ENCODE measurements around the gene C10orf143.
"Not testable (repeated sequence)": the region's sequence is repeated elsewhere in the genome, so short reads cannot be mapped to it uniquely, and the experiment has no call there.

The C10orf143 gene

DNA sequence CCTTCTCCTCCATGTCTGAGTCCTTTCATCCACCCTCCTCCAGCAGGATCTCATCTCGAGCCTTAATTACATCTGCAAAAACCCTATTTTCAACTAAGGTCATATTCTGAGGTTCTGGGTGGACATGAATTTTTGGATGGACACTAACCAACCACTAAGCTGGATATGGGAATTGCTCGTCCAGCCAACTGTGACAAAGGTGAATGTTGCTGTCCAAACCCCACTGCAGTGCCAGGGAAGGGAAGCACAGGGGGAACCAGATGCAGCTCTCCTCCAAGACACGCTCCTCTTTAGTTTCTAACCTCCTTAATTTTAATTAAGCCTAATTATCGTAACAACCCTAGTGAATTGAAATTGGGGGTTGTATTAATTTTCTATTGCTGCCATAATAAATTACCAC is 81.4 kb downstream of the C10orf143 start:
- no peak for DNase-seq (ENCODE audit: low read depth)

DNA sequence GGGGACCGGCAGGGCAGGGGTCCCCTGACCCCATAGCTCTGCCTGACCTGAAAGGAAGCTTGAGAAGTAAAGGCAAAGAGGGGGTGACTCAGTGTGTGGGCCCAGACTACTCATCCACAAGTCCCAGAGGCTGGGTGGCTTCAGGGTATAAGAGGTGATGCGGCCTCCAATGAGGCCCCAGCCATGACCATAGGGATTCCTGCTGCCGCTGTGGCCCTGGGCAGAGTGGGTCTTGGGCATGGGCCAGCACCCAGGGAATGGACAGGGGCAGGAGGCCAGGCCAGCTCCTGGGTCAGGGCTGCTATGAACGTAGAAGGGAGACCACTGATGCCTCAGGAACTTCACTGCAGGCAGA is 82.2 kb downstream of the C10orf143 start:
- DNase-seq (ENCODE audit: low read depth) = no peak

DNA sequence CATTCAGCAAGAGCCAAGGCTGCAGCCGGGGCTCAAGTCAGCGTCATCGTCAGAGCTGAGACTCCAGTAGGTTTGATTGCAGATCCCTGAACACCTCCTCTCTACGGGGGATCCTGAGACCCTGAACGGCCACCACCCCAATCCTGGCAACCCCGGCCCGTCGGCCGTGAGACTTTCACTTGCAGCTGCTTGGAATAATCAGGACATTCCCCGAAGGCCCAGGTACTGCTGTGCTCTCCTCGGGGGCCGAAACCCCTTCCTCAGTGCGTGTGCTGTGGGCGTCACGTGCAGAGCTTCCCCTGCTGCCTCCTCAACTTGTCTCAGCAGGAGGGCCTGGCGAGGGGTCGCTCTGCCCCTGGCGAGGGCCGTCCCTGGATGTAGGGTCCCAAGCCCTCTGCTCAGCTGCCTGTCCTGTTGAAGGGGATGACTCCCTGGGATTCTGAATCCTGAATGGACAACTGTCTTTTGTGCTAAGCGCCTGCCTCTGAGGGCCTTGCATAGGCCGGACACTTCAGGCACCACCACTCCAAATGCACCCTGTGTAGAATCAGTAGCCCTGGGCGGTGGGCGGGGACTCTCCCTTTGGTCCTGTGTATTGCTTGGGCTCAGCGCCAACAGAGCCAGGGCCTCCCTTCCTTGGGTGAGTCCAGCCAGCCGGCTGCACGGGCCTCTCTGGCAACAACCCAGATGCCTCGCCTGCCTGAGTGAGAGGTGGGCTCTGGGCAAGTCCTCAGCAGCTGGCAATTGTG is 82.7 kb downstream of the C10orf143 start:
- no peak for DNase-seq (ENCODE audit: low read depth)

DNA sequence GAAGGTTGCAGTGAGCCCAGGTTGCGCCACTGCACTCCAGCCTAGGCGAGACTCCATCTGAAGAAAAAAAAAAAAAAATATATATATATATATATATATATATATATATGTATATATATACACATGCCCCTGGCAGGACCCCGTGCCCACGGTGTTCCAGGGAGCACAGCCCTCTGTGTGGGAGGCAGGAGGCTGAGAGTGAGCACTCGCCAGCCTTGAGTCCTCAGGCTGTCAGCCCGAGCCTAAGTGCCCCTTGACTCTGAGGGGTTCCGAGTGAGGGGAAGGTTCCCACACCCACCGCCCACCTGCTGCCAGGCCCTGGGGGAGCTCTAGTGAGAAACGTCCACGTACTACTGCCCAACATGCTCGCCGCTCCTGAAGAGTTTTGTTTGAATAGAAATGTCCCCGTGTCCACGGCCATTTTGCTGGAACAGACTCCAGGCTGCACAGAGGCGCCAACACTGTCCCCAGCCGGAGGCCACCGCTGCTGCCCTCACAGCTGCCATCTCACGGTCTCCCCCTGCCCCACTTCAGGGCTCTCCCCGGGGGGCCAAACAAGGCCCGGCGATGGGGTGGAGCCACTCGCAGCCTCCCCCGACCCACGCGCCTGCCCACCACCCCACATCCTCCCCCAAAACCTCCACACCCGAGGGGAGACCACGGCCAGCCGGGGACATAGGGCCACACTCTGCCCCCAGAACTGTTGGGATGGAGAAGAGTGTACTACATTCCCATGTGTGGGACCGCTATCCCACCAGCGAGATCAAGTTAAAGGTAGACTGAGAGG is 83.8 kb downstream of the C10orf143 start:
- DNase-seq (ENCODE audit: low read depth) = no peak

DNA sequence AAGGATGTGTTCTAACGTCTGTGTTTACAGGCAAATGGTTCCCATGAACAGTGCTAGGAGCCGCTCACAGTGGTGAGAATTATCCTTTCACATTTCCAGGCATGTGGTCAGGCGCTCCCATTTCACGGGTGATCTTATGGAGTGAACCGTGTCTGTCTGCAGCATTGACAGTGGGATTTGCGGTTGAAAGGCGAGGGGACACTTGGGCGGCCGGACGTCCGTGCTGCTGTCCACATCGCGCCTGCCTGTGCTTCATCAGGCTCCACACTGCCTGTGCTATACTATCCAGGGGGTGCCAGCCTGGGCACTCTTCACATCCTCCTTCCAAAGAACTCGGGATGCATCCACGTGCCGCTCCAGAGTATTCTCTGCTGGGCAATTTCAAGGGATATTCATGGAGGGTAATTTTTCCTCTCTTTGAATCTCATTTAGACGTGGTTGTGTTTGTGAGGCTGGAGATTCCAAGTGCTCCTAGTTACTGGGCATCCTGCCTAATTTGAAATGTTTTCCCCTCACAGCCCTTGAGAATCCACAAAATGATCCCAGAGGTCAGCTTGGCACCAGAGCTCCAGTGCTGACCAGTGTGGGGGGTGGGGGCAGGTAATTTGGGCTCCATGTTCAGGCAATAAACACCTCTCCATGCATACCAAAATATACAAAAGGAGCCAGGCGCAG is 84.7 kb downstream of the C10orf143 start:
- DNase-seq (ENCODE audit: low read depth) = no peak

DNA sequence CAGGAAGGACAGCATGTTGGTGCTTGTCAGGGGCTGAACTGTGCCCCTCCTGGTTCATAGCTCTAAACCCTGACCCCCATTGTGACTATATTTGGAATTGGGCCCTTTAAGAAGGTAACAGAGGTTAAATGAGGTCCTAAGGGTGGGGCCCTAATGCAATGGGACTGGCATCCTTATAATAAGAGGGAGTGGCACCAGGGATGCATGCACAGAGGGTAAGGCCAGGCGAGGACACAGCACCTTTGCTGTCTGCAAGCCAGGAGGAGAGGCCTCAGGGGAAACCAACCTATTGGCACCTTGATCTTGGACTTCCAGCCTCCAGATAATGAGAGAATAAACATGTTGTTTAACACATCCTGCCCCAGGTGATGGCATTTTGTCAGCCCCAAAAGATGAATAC is 85.3 kb downstream of the C10orf143 start:
- DNase-seq (ENCODE audit: low read depth) = no peak

DNA sequence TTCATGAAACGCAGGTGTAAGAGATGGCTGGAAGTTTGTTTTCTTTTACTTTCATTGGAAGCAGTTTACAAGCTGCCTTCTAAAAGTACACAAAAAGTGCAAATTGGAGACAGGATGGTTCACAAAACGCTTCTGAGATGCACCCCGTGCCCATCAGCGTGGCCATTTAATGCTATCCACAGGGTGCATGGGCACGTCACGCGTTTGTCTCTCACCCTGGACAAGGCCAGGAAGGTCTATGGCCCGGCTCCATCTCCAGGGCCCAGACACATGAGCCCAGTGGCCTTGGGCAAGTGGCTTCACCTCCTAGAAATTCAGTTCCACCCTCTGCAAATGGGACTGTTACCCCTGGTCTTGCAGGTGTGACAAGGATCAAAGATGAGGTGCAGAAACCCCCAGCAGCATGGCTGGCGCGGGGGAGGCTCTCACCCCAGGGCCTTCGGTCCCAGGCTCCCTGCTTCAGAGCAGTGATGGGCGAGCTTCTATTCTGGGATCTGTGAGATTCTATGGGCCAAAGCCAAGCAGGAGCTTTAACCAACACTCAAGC is 85.8 kb downstream of the C10orf143 start:
- no peak for DNase-seq (ENCODE audit: low read depth)

DNA sequence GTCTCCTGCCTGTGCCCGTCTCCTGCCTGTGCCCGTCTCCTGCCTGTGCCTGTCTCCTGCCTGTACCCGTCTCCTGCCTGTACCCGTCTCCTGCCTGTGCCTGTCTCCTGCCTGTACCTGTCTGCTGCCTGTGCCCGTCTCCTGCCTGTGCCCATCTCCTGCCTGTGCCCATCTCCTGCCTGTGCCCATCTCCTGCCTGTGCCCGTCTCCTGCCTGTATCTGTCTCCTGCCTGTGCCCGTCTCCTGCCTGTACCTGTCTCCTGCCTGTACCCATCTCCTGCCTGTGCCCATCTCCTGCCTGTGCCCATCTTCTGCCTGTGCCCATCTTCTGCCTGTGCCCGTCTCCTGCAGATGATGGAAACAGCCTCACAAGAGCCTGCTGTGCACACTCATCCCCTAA is 86.3 kb downstream of the C10orf143 start:
- DNase-seq (ENCODE audit: low read depth) = not testable (repeated sequence)

DNA sequence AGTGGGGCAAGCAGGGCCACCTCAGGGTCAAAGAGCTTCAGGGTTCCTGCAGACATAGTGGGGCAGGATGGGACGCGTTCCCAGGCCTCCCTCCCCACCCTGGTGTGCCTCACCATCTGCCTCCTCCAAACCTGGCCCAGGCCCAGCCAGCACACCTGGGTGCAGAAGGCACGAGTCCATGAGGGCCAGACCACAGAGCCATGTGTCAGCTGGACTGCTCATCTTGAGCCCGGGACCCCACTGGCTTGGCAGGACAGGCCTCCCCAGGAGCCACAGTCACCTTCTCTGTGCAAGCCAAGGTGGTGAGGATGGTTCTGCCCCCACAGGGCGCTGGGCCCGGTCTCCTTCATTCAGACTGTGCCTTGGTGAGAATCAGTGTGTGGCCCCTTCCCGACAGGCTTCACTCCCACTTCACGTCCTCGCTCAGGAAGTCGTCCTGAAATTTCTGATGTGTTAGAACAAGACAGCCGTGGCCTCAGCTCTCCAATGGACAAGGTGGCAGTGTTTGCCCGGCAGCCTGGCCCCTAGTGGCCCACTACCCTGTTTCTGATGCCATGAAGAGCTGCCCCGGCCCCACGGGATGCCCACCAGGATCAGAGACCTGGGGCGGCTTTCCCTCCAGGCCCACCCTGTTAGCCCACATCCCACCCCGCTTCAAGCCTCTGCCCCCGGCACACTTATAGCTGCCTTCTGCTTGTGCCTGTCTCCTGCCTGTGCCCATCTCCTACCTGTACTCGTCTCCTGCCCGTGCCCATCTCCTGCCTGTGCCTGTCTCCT is 87.0 kb downstream of the C10orf143 start:
- no peak for DNase-seq (ENCODE audit: low read depth)

DNA sequence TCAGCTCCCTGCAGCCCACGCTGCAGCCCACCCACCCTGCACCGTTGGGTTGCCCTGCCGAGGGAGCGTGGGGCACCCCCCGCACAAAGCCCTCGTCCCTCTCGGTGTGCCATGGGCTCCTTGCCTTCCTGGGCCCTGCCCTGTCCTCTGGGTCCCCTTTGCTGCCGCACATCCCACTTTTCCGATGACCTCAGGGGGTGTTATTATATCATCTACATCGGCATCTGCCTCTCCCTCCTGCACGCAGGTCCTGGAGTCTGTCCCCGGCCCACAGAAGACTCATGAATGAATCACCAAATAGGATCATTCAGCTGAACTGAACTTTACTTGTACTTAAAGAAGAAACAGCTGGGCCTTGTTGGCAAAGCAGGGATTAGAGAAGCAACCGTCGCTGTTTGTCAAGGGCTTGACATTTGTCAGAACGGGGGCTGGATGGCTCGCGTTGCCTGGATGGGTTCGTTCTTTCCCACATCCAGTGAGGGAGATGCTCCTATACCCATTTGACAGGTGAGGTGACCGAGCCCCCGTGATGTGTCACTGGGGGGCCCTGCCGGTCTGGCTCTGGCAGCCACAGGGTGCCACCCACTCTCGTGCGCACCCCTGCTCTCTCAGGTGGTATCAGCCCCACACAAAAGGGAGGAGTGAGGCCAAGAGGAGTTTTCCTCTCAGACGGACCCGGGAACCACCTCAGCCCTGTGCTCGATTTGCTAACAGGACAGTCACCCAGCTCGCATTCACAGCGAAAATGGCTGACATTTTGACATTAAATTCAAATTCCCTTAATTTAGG is 87.9 kb downstream of the C10orf143 start:
- DNase-seq (ENCODE audit: low read depth) = no peak

DNA sequence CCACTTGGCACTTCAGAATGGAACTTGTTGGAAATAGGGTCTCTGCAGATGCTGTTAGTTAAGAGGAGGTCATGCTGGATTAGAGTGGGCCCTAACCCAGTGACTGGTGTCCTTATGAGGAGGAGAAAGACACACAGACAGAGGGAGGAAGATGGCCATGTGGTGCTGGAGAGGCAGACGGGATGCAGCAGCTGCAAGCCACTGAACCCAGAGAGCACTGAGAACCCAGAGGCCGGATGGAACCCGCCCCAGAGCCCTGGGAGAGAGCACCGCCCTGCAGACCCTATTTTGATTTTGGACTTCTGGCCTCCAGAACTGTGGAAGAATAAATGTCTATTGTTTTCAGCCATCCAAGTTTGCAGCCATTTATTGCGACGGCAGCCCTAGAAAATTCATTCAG is 88.5 kb downstream of the C10orf143 start:
- DNase-seq (ENCODE audit: low read depth) = no peak

DNA sequence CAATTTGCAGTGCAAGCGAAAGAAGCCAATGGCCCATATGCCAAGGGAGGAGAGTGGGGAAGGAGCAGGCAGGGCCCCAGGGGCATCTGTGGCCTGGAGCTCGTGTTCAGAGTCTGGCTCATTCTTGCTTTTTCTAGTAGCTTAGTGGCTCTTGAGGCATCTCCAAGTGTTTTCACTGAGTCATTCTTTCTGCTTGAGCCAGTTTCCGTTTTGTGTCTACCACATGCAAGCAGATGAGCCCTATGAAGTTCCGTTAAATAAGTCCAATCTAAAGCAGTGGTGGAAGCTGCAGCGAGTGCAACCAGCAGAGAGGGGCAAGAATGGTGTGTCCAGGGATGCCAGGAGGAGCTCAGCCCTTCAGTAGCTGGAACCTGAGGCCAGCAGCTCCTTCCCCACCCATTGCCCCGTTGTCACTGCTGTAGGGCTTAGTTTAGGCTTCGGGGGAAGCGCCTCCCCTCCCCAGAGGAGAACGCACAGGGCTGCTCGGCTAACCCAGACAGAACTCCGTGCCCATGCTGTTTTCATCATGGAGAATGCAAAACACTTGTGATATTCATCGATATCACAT is 89.2 kb downstream of the C10orf143 start:
- no peak for DNase-seq (ENCODE audit: low read depth)

DNA sequence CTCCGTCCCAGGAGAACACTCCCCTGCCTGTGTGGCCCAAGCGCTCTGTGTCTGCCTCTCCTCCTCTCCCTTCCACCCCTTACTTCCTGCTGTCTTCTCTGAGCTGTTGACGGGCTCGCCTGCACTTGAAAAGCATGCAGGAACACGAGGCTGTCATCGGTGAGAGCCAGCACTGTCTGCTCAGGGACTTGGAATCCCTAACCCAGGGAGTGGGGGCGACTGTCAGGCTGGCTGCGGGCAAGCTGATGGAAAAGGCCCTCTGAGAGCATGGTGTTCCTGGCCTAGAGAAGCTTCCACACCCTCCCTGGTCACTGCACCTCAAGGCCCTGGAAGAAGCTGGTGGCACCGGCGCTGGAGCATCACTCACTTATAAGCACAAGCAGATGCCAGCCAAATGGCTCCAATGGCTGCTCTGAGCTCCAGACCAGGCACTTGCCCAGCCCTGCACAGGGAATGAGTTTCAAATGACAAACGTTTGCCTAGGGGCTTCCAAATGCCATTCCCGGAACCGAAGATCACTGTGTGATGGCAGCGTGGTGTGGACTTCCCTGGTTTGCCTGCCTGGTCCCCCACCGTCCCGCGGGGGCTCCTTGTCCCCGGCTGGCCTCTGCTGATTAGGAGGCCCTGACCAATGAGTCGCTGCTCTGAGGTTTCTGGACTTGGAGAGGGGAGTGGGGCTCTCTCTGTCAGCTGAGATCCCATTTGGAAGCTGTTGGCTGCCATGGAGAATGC is 89.8 kb downstream of the C10orf143 start:
- no peak for DNase-seq (ENCODE audit: low read depth)

DNA sequence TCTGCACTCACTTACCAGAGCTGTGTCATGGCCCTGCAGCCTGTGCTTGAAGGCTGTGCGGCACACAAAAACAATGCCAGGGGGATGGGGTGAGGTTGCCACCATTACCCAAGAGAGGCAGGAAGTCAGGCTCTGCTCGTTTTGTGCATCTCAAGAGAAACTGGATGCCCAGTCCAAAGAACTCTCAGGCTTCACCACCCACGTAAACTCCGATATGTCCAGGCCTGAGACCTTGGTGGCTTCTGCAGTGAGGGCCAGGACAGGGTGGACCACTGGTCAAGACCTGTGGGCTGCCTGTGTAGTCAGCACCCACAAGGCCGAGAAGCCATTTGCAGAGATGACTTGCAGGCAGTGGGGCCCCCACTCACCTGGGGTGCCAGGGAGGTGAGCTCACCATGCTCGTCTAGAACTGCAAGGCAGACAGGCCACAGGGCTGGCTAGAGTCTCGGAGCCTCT is 91.9 kb downstream of the C10orf143 start:
- DNase-seq (ENCODE audit: low read depth) = no peak

DNA sequence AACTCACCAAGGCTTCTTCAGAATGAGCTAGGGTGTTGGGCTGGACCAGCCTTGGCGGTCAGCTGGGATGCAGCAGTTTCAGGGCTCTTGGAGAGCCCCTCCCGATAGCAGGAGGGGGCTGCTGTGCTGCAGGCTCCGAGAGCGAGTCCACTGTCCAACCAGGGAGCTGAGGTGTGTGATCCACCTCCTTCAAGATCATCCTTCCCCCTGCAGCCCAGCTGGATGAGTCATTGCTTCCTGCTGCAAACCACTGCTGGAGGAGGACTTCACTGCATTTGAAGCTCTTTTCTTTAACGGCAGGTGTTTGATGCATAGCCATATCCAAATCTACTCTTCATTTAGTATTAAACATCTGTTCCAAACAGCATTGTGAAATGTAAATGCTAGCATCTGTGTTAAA is 92.4 kb downstream of the C10orf143 start:
- no peak for DNase-seq (ENCODE audit: low read depth)

DNA sequence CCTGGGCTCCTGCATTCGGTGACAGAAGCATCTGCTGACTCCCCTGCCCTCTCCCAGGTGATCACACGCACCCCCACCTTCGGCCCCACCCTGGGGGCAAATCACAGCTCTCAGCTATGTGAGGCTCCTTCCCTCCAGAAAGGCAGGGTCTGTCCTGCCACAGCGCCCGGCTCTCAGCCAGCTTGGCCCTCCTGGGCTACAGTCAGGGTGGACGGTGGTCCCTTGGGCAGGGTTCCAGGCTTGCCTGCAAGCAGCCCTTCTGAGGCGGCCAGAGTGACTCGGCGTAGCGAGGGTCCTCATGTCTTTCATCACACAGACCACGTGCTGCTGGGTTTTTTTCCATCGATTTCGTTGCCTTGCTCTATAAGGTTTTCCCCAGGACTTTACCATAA is 93.0 kb downstream of the C10orf143 start:
- no peak for DNase-seq (ENCODE audit: low read depth)

DNA sequence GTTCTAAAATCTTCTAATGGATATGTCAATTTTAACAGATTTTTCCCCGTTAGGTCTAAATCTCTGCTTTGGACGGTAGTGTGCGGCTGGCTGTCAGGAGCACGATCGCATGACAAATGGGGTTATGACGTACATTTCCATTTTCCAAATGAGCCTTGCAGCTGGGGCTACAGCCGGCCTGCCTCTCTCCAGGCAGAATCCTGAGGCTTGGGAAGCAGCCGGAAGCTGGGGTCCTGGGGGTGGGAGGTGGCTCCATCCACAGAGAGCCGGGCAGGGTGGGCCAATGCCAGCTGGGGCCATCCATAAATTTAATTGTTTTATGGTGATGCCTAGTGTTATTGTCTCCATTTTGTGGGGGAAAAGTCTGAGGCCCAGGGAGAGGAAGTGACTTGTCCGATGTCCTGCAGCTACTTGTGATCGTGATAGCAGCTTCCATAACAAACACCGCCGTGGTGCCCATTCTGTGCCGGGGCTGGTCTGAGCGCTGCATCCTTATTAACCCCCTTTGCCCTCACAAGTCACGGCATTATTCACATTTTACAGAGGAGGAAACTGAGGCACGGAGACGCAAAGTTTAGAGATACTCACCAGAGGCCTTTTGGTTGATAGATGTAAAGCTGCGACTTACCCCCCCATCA is 93.5 kb downstream of the C10orf143 start:
- DNase-seq (ENCODE audit: low read depth) = no peak

DNA sequence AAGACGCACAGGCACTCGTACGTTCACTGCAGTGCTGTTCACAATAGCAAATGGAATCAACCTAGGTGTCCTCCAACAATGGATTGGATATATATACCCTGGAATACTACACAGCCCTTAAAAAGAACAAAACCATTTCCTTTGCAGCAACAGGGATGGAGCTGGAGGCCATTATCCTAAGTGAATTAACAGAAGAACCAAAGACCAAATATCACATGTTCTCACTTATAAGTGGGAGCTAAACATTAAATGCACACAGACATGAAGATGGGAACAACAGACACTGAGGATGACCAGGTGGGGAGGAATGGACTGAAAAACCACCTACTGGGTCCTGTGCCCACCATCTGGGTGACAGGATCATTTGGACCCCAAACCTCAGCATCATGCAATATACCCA is 94.5 kb downstream of the C10orf143 start:
- DNase-seq (ENCODE audit: low read depth) = no peak

DNA sequence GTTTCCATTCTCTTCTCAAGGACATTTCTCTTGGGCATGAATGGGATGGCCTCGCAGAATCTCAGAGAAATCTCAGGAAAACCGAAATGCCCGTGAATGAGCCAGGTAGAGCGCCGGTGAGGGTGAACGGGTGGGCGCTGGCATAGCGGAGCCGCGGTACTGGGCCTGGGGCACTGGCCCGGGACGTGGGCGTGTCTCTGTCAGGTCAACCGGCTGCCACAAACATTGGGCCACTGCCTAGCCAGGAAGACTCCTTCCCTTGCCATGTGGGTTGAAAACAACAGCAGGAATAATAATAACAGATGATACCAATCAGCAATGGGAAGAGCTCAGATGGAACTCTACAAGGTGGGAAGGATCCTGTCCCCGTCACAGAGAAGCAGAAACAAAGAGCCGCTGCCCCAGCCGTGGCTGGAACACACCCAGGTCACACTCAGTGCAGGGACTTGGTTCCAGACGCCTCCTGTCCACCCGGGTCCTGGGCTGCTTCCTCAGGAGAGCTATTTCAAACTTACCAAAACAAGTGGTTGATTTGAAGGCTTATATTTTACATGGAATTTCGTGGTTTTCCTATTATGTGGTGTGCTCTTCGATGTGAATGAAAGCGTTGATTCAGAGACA is 95.4 kb downstream of the C10orf143 start:
- no peak for DNase-seq (ENCODE audit: low read depth)
